Liver (tissue), 3 donors: ENCODE data around the gene PCGF2.

Experiments
- CTCF ChIP-seq: fragments of 150-350 bp; IDR thresholded peaks from 2 replicates; pipeline ENCODE4 v1.5.1; 2017; ENCODE audit warnings: improper control_type of control experiment, low read depth, low read length; ENCODE audit not compliant: missing input control
- RAD21 ChIP-seq, 2 donors: IDR thresholded peaks; 2 replicates each; pipeline ENCODE4 v1.6.1; 2016; ENCODE audit warnings: antibody characterized with exemption in 2 of 2, mild to moderate bottlenecking in 2 of 2
- SP1 ChIP-seq: IDR thresholded peaks from 2 replicates; pipeline ENCODE4 v1.6.1; 2018; ENCODE audit warnings: antibody characterized with exemption, mild to moderate bottlenecking
- donor health status: healthy.
- donor health status: healthy.

- TF ChIP-seq CTCF (no peak), RAD21 (IDR thresholded peaks at IDR 0.05) (no peak), SP1 (no peak)
These were observed 20.3 kb upstream of the PCGF2 start for GRCh38 chr17:38768417-38768816.
